Subcutaneous adipose tissue (tissue), 4 donors: Measurements from ENCODE around the gene PSMC3. TPM values are rescaled to one million over a fixed set of nuclear protein-coding genes. Genes with fewer than 3 reads are reported as not detected.

Experiments used
- CTCF ChIP-seq: fragments of 450-650 bp; IDR thresholded peaks from one replicate; pipeline ENCODE4 v1.5.1; 2016; ENCODE audit warnings: low read depth, mild to moderate bottlenecking, control low read depth, antibody characterized with exemption, moderate library complexity
- total RNA-seq, 4 donors: library from RNA; depleted of rRNA; stranded (reverse); fragments of >200 nt; gene quantifications; one replicate each; pipeline ENCODE4 v1.1.0, GENCODE V29; 2016

Gene PSMC3
- total RNA-seq, 4 donors from 2014 or later, result 67.3 to 156 (median 102) TPM

GRCh38 chr11:47449541-47449940 is 23.3 kb upstream of the PSMC3 start:
- TF ChIP-seq CTCF, result no peak

GRCh38 chr11:47448566-47449427 is 22.6 kb upstream of the PSMC3 start, which contains the start of gene RAPSN:
RAPSN (minus strand) TSS chr11:47449136; CDS start chr11:47448964, 172 bp downstream.
- TF ChIP-seq CTCF, result no peak

GRCh38 chr11:47447906-47448305 is 21.7 kb upstream of the PSMC3 start:
- no peak for TF ChIP-seq CTCF

GRCh38 chr11:47446833-47447232 is 20.6 kb upstream of the PSMC3 start:
- TF ChIP-seq CTCF, result no peak

GRCh38 chr11:47445840-47446239 is 19.6 kb upstream of the PSMC3 start:
- no peak for TF ChIP-seq CTCF

GRCh38 chr11:47443817-47444216 is 17.6 kb upstream of the PSMC3 start:
- TF ChIP-seq CTCF, result no peak

GRCh38 chr11:47443028-47443700 is 16.9 kb upstream of the PSMC3 start:
- TF ChIP-seq CTCF, result no peak
